HepG2 (cell line): ENCODE data around the gene WNT7A. TPM values are rescaled to one million over a fixed set of nuclear protein-coding genes. Genes with fewer than 3 reads are reported as not detected.

Source experiments
- ATAC-seq: fragments of 200-7000 bp; cut with Tn5 transposase; 3 replicates; pipeline ENCODE4 v1.9.1; 2020; ENCODE audit warnings: mild to moderate bottlenecking, moderate library complexity
- BruUV-seq: library from RNA; stranded (reverse); fragments of 400-500 nt; replicated peaks from 2 replicates; lab custom pipeline; 2021; lab: Mats Ljungman, UMichigan
- CTCF ChIA-PET: fragments of 300-600 bp; formaldehyde crosslinking; extraction: SDS; loops from one replicate; lab custom pipeline; 2021; ENCODE audit warnings: low total read pairs, inconsistent platforms, low intra/inter-chr PET ratio; lab: Yijun Ruan, JAX
- POLR2A ChIA-PET: fragments of 350-600 bp; sonication (Branson Sonifier 250); formaldehyde crosslinking; loops from one replicate; lab custom pipeline; 2020; ENCODE audit warnings: antibody characterized with exemption, inconsistent platforms; lab: Yijun Ruan, JAX
- DNase-seq: peaks from one replicate; pipeline ENCODE4 v3.0.0-alpha.2; 2015; ENCODE audit warnings: low spot score
- FAIRE-seq: peaks from 3 replicates; lab custom pipeline; 2011; peaks lifted over from hg19 to GRCh38; lab: Jason Lieb, UNC
- H2AFZ ChIP-seq: one replicate; pipeline ENCODE4 v1.6.1; 2011; ENCODE audit warnings: low read length, inconsistent platforms
- H3K27ac ChIP-seq: fragments of 300-600 bp; 3 replicates; pipeline ENCODE4 v1.8.0; 2011; ENCODE audit warnings: mixed run types, mild to moderate bottlenecking, mixed read lengths, low read length, inconsistent platforms; ENCODE audit not compliant: insufficient read depth; ENCODE audit errors: extremely low read length
- H3K27me3 ChIP-seq, 2 experiments: fragments of 200-600 bp in 1 of 2; 2 replicates in 1 of 2; 3 replicates in 1 of 2; pipeline versions ENCODE4 v1.6.0 to v1.8.0; 2011; ENCODE audit warnings: low read length in 2 of 2, mild to moderate bottlenecking in 2 of 2, moderate library complexity in 2 of 2, inconsistent platforms in 1 of 2; ENCODE audit not compliant: insufficient read depth in 2 of 2, control insufficient read depth in 1 of 2
- H3K36me3 ChIP-seq, 2 experiments: fragments of 200-600 bp in 1 of 2; replicated peaks in 1 of 2; 2 replicates in 1 of 2; 3 replicates in 1 of 2; pipeline versions ENCODE4 v1.5.1 to v1.8.0; 2011; ENCODE audit warnings: low read length in 2 of 2, inconsistent platforms in 1 of 2; ENCODE audit not compliant: insufficient read depth in 2 of 2, control insufficient read depth in 1 of 2
- H3K4me1 ChIP-seq: 2 replicates; pipeline ENCODE4 v1.5.1; 2012; ENCODE audit warnings: low read length, inconsistent platforms; ENCODE audit not compliant: insufficient read depth
- H3K4me2 ChIP-seq: 2 replicates; pipeline ENCODE4 v1.6.0; 2011; ENCODE audit warnings: low read depth, low read length, inconsistent platforms
- H3K4me3 ChIP-seq, 3 experiments: fragments of 200-600 bp in 1 of 3; sonication (generic), shearing (Covaris generic) in 1 of 3; replicated peaks in 1 of 3; 2 replicates each; pipeline ENCODE4 v1.5.1; 2011 to 2016; ENCODE audit warnings: low read length in 3 of 3, inconsistent platforms in 2 of 3, low read depth in 2 of 3, mild to moderate bottlenecking in 2 of 3, control low read depth in 1 of 3, mixed read lengths in 1 of 3; ENCODE audit not compliant: insufficient read depth in 1 of 3
- H3K79me2 ChIP-seq: one replicate; pipeline ENCODE4 v1.6.1; 2011; ENCODE audit warnings: low read length, inconsistent platforms; ENCODE audit not compliant: insufficient read depth
- H3K9ac ChIP-seq: 2 replicates; pipeline ENCODE4 v1.6.0; 2011; ENCODE audit warnings: mild to moderate bottlenecking, low read depth, low read length, inconsistent platforms; ENCODE audit not compliant: insufficient read depth
- H3K9me3 ChIP-seq: 2 replicates; pipeline ENCODE4 v1.5.1; 2012; ENCODE audit warnings: mild to moderate bottlenecking, low read length
- H4K20me1 ChIP-seq: 2 replicates; pipeline ENCODE4 v1.6.0; 2011; ENCODE audit warnings: inconsistent platforms, mild to moderate bottlenecking, low read length, moderate library complexity; ENCODE audit not compliant: insufficient read depth
- GATAD2A ChIP-seq: IDR thresholded peaks from 2 replicates; pipeline ENCODE4 v1.6.1; 2016
- MAFF ChIP-seq: IDR thresholded peaks from 2 replicates; pipeline ENCODE4 v1.6.1; 2011; ENCODE audit warnings: low read depth, low read length, improper control_type of control experiment
- MAFK ChIP-seq, 2 experiments: IDR thresholded peaks in 1 of 2; conservative IDR thresholded peaks in 1 of 2; 2 replicates each; pipeline ENCODE4 v1.6.1; 2011; ENCODE audit warnings: improper control_type of control experiment in 2 of 2, low read length in 2 of 2
- WGBS: methylation state at CpG from one replicate; pipeline ENCODE4 v1.1.6; 2017; ENCODE audit warnings: low lambda C conversion rate; 5-methylcytosine and 5-hydroxymethylcytosine counted together
- in situ Hi-C: cut with HindIII; loops from 2 replicates; pipeline ENCODE4 v1.10.0; 2017; ENCODE audit warnings: low pct_unique_long_range_greater_than_20kb; ENCODE audit not compliant: extremely low pct_ligation_motif_present
- intact Hi-C: fragments of 100-400 bp; cut with micrococcal nuclease; formaldehyde crosslinking; loops from one replicate; pipeline ENCODE4 v1.10.0; 2022; ENCODE audit not compliant: unreplicated experiment
- polyA plus RNA-seq, 8 experiments: library from polyadenylated mRNA; depleted of rRNA in 3 of 8; stranded (reverse) in 7 of 8; unstranded in 1 of 8; fragments of >200 nt; fragmentation: Illumina TruSeq in 4 of 8; extraction: Trizol in 4 of 8; gene quantifications; 2 replicates each; pipeline versions ENCODE4 v1.2.1 to v1.2.3, GENCODE V29; 2011 to 2016; ENCODE audit warnings: low read depth in 4 of 8, missing spikeins in 1 of 8, mixed read lengths in 1 of 8; ENCODE audit not compliant: insufficient read depth in 1 of 8
- total RNA-seq, 5 experiments: library from RNA; depleted of rRNA; stranded (reverse); fragments of >200 nt; fragmentation: Illumina TruSeq; extraction: Trizol; gene quantifications; 2 replicates each; pipeline ENCODE4 v1.2.3, GENCODE V29; 2016; ENCODE audit warnings: low read depth in 1 of 5
- TF ChIP-seq, protein P1 (sequence below): sonication (generic); formaldehyde crosslinking; IDR thresholded peaks from 2 replicates; pipeline ENCODE4 v1.4.0; 2020; ENCODE audit warnings: missing genetic modification reagents

Gene WNT7A
- total and polyA plus RNA-seq, 2 of the 13 experiments (the other 11 are each of a cell fraction or from before 2014, with no cell fraction given): not detected

DNA sequence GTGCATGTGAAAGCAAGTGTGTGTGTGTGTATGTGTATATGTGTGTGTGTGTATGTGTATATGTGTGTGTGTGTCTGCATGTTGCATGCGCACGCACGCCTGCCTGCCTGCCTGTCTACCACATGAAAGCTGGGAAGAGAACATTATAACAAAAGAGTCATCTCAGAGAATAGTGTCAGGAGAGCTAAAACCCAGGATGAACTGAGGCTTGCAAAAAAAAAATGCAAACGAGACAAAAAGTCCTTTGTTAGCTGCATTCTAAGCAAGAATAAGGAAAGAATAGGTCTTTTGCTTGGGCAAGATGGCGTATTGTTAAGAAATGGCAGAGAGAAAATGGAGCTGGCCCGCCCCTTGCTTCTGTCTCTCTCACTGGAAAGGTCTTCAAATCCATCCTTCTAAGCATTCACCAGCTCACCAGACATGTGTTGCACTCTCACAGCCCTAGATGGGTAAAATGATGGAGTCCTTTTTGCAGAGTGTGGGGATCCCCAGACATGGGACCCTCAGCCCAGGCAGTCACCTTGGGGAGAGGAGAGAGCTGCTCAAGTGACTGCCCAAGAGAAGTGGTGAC is 16.4 kb downstream of the WNT7A start:
- ChIA-PET POLR2A (no interaction called here), CTCF (no interaction called here)
- TF ChIP-seq GATAD2A (CRISPR knock-in tag) (no peak), MAFK (conservative IDR thresholded peaks at IDR 0.05 in 1 of 2, IDR thresholded peaks at IDR 0.05 in 1 of 2; ENCODE audit: low read length in 2 of 2) (peak; percentile 31 to 61; a peak in 3 of 4 replicates), MAFF (peak; percentile 36; the same call in 1 of the 2 replicates)
- TF ChIP-seq, protein P1, sequence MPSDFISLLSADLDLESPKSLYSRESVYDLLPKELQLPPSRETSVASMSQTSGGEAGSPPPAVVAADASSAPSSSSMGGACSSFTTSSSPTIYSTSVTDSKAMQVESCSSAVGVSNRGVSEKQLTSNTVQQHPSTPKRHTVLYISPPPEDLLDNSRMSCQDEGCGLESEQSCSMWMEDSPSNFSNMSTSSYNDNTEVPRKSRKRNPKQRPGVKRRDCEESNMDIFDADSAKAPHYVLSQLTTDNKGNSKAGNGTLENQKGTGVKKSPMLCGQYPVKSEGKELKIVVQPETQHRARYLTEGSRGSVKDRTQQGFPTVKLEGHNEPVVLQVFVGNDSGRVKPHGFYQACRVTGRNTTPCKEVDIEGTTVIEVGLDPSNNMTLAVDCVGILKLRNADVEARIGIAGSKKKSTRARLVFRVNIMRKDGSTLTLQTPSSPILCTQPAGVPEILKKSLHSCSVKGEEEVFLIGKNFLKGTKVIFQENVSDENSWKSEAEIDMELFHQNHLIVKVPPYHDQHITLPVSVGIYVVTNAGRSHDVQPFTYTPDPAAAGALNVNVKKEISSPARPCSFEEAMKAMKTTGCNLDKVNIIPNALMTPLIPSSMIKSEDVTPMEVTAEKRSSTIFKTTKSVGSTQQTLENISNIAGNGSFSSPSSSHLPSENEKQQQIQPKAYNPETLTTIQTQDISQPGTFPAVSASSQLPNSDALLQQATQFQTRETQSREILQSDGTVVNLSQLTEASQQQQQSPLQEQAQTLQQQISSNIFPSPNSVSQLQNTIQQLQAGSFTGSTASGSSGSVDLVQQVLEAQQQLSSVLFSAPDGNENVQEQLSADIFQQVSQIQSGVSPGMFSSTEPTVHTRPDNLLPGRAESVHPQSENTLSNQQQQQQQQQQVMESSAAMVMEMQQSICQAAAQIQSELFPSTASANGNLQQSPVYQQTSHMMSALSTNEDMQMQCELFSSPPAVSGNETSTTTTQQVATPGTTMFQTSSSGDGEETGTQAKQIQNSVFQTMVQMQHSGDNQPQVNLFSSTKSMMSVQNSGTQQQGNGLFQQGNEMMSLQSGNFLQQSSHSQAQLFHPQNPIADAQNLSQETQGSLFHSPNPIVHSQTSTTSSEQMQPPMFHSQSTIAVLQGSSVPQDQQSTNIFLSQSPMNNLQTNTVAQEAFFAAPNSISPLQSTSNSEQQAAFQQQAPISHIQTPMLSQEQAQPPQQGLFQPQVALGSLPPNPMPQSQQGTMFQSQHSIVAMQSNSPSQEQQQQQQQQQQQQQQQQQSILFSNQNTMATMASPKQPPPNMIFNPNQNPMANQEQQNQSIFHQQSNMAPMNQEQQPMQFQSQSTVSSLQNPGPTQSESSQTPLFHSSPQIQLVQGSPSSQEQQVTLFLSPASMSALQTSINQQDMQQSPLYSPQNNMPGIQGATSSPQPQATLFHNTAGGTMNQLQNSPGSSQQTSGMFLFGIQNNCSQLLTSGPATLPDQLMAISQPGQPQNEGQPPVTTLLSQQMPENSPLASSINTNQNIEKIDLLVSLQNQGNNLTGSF (CRISPR knock-in tag): no peak
- no peak for FAIRE-seq
- H3K36me3 ChIP-seq: no peaks in the 10 kb centered on the region
- no peaks in the 10 kb centered on the region for H3K4me1 ChIP-seq
- 0 out of 2 replicates have a peak, but pooled peaks cover 2% of the 10 kb centered on the region for H4K20me1 ChIP-seq
- DNase-seq: no peak
- H3K4me2 ChIP-seq: no peak overlapping the region
- H3K27me3 ChIP-seq: peaks cover 3 to 49% of the 10 kb centered on the region in 2 experiments; a peak in 2 of 5 replicates
- in situ Hi-C loops (no loop called here), intact Hi-C loops (no loop called here)
- no TSS peak for BruUV-seq
- no peak overlapping the region for H3K4me3 ChIP-seq
- H2AFZ ChIP-seq: no peak overlapping the region
- WGBS: 13% methylated on average over 6 of the region's 6 CpGs
- no peak overlapping the region for H3K9ac ChIP-seq
- no peak overlapping the region for H3K27ac ChIP-seq
- H3K9me3 ChIP-seq: no peaks in the 10 kb centered on the region
- ATAC-seq: no peak
- no peaks in the 10 kb centered on the region for H3K79me2 ChIP-seq
